Measurements from ENCODE around the gene EFCAB8. TPM values are rescaled to one million over a fixed set of nuclear protein-coding genes. Genes with fewer than 3 reads are reported as not detected.
"Not testable (repeated sequence)": the region's sequence is repeated elsewhere in the genome, so short reads cannot be mapped to it uniquely, and the experiment has no call there.

EFCAB8 gene
- total RNA-seq, 1 donor from 2014 or later, result not detected

GRCh38 chr20:32858189-32858588, 534 bp upstream of the EFCAB8 start:
- no peaks in the 10 kb centered on the region for H3K27me3 ChIP-seq (ENCODE audit: control insufficient read depth in 3 of 3, insufficient read depth in 3 of 3, low read length in 3 of 3)
- no peak overlapping the region for H3K9ac ChIP-seq (ENCODE audit: low read depth in 1 of 3, low read length in 3 of 3)
- H3K4me3 ChIP-seq (ENCODE audit: low read length in 3 of 3), result no peak overlapping the region
- H3K27ac ChIP-seq (ENCODE audit: low read depth, low read length), result no peak overlapping the region
- no peaks in the 10 kb centered on the region for H3K4me1 ChIP-seq (ENCODE audit: control insufficient read depth in 3 of 3, insufficient read depth in 3 of 3, low read length in 3 of 3)
- no peaks in the 10 kb centered on the region for H3K9me3 ChIP-seq (ENCODE audit: control insufficient read depth in 3 of 3, low read length in 3 of 3)
- H3K36me3 ChIP-seq (ENCODE audit: control insufficient read depth in 3 of 3, insufficient read depth in 3 of 3, low read length in 3 of 3), result peaks cover 0 to 12% (median 0%) of the 10 kb centered on the region in 3 donors

DNA sequence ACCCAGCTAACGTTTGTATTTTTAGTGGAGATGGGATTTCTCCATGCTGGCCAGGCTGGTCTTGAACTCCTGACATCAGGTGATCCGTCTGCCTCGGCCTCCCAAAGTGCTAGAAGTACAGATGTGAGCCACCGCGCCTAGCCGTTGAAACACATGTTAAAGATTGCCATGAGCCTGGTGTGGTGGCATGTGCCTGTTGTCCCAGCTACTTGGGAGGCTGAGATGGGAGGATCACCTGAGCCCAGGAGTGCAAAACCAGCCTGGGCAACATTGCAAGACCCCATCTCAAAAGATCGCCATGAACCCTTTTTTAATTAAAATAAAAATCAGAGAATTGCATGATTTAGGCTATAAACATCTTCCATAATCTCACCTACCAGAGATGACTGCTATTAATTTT, 2.7 kb downstream of the EFCAB8 start:
- peaks cover 0 to 5% (median 0%) of the 10 kb centered on the region in 3 donors for H3K36me3 ChIP-seq (ENCODE audit: control insufficient read depth in 3 of 3, insufficient read depth in 3 of 3, low read length in 3 of 3)
- no peaks in the 10 kb centered on the region for H3K9me3 ChIP-seq (ENCODE audit: control insufficient read depth in 3 of 3, low read length in 3 of 3)
- H3K4me1 ChIP-seq (ENCODE audit: control insufficient read depth in 3 of 3, insufficient read depth in 3 of 3, low read length in 3 of 3), result no peaks in the 10 kb centered on the region
- no peak overlapping the region for H3K27ac ChIP-seq (ENCODE audit: low read depth, low read length)
- no peak overlapping the region for H3K9ac ChIP-seq (ENCODE audit: low read depth in 1 of 3, low read length in 3 of 3)
- H3K27me3 ChIP-seq (ENCODE audit: control insufficient read depth in 3 of 3, insufficient read depth in 3 of 3, low read length in 3 of 3), result no peaks in the 10 kb centered on the region
- H3K4me3 ChIP-seq (ENCODE audit: low read length in 3 of 3), result no peak overlapping the region

GRCh38 chr20:32869562-32869961, 10.8 kb downstream of the EFCAB8 start:
- Histone ChIP-seq H3K36me3 (ENCODE audit: control insufficient read depth in 3 of 3, insufficient read depth in 3 of 3, low read length in 3 of 3) (no peaks in the 10 kb centered on the region), H3K9me3 (ENCODE audit: control insufficient read depth in 3 of 3, low read length in 3 of 3) (no peaks in the 10 kb centered on the region), H3K9ac (ENCODE audit: low read depth in 1 of 3, low read length in 3 of 3) (no peak overlapping the region), H3K4me3 (ENCODE audit: low read length in 3 of 3) (no peak overlapping the region), H3K27me3 (ENCODE audit: control insufficient read depth in 3 of 3, insufficient read depth in 3 of 3, low read length in 3 of 3) (no peaks in the 10 kb centered on the region), H3K4me1 (ENCODE audit: control insufficient read depth in 3 of 3, insufficient read depth in 3 of 3, low read length in 3 of 3) (no peaks in the 10 kb centered on the region), H3K27ac (ENCODE audit: low read depth, low read length) (no peak overlapping the region)

GRCh38 chr20:32870526-32870925, 11.8 kb downstream of the EFCAB8 start:
- H3K4me1 ChIP-seq (ENCODE audit: control insufficient read depth in 3 of 3, insufficient read depth in 3 of 3, low read length in 3 of 3); H3K27me3 ChIP-seq (ENCODE audit: control insufficient read depth in 3 of 3, insufficient read depth in 3 of 3, low read length in 3 of 3); H3K36me3 ChIP-seq (ENCODE audit: control insufficient read depth in 3 of 3, insufficient read depth in 3 of 3, low read length in 3 of 3); H3K9ac ChIP-seq (ENCODE audit: low read depth in 1 of 3, low read length in 3 of 3); H3K9me3 ChIP-seq (ENCODE audit: control insufficient read depth in 3 of 3, low read length in 3 of 3); H3K4me3 ChIP-seq (ENCODE audit: low read length in 3 of 3); H3K27ac ChIP-seq (ENCODE audit: low read depth, low read length): not testable (repeated sequence)

- no peak overlapping the region for H3K27ac ChIP-seq (ENCODE audit: low read depth, low read length)
- H3K4me3 ChIP-seq (ENCODE audit: low read length in 3 of 3), result no peak overlapping the region
- no peaks in the 10 kb centered on the region for H3K27me3 ChIP-seq (ENCODE audit: control insufficient read depth in 3 of 3, insufficient read depth in 3 of 3, low read length in 3 of 3)
- no peaks in the 10 kb centered on the region for H3K9me3 ChIP-seq (ENCODE audit: control insufficient read depth in 3 of 3, low read length in 3 of 3)
- H3K9ac ChIP-seq (ENCODE audit: low read depth in 1 of 3, low read length in 3 of 3), result no peak overlapping the region
- no peaks in the 10 kb centered on the region for H3K4me1 ChIP-seq (ENCODE audit: control insufficient read depth in 3 of 3, insufficient read depth in 3 of 3, low read length in 3 of 3)
- H3K36me3 ChIP-seq (ENCODE audit: control insufficient read depth in 3 of 3, insufficient read depth in 3 of 3, low read length in 3 of 3), result peaks cover 0 to 4% (median 0%) of the 10 kb centered on the region in 3 donors
Measured at GRCh38 chr20:32870985-32871384, 12.3 kb downstream of the EFCAB8 start.

GRCh38 chr20:32871627-32872160, 13.0 kb downstream of the EFCAB8 start:
- H3K9me3 ChIP-seq (ENCODE audit: control insufficient read depth in 3 of 3, low read length in 3 of 3), result no peaks in the 10 kb centered on the region
- no peaks in the 10 kb centered on the region for H3K4me1 ChIP-seq (ENCODE audit: control insufficient read depth in 3 of 3, insufficient read depth in 3 of 3, low read length in 3 of 3)
- no peak overlapping the region for H3K9ac ChIP-seq (ENCODE audit: low read depth in 1 of 3, low read length in 3 of 3)
- no peaks in the 10 kb centered on the region for H3K27me3 ChIP-seq (ENCODE audit: control insufficient read depth in 3 of 3, insufficient read depth in 3 of 3, low read length in 3 of 3)
- H3K27ac ChIP-seq (ENCODE audit: low read depth, low read length), result no peak overlapping the region
- peaks cover 0 to 5% (median 0%) of the 10 kb centered on the region in 3 donors for H3K36me3 ChIP-seq (ENCODE audit: control insufficient read depth in 3 of 3, insufficient read depth in 3 of 3, low read length in 3 of 3)
- H3K4me3 ChIP-seq (ENCODE audit: low read length in 3 of 3), result no peak overlapping the region

- Histone ChIP-seq H3K36me3 (ENCODE audit: control insufficient read depth in 3 of 3, insufficient read depth in 3 of 3, low read length in 3 of 3) (peaks cover 0 to 5% (median 0%) of the 10 kb centered on the region in 3 donors), H3K27me3 (ENCODE audit: control insufficient read depth in 3 of 3, insufficient read depth in 3 of 3, low read length in 3 of 3) (no peaks in the 10 kb centered on the region), H3K9ac (ENCODE audit: low read depth in 1 of 3, low read length in 3 of 3) (no peak overlapping the region), H3K4me3 (ENCODE audit: low read length in 3 of 3) (no peak overlapping the region), H3K9me3 (ENCODE audit: control insufficient read depth in 3 of 3, low read length in 3 of 3) (no peaks in the 10 kb centered on the region), H3K27ac (ENCODE audit: low read depth, low read length) (no peak overlapping the region), H3K4me1 (ENCODE audit: control insufficient read depth in 3 of 3, insufficient read depth in 3 of 3, low read length in 3 of 3) (no peaks in the 10 kb centered on the region)
Measured at GRCh38 chr20:32872266-32872665, 13.5 kb downstream of the EFCAB8 start.

- Histone ChIP-seq H3K4me1 (ENCODE audit: control insufficient read depth in 3 of 3, insufficient read depth in 3 of 3, low read length in 3 of 3) (no peaks in the 10 kb centered on the region), H3K4me3 (ENCODE audit: low read length in 3 of 3) (no peak overlapping the region), H3K36me3 (ENCODE audit: control insufficient read depth in 3 of 3, insufficient read depth in 3 of 3, low read length in 3 of 3) (peaks cover 0 to 5% (median 0%) of the 10 kb centered on the region in 3 donors), H3K27ac (ENCODE audit: low read depth, low read length) (no peak overlapping the region), H3K9me3 (ENCODE audit: control insufficient read depth in 3 of 3, low read length in 3 of 3) (no peaks in the 10 kb centered on the region), H3K9ac (ENCODE audit: low read depth in 1 of 3, low read length in 3 of 3) (no peak overlapping the region), H3K27me3 (ENCODE audit: control insufficient read depth in 3 of 3, insufficient read depth in 3 of 3, low read length in 3 of 3) (no peaks in the 10 kb centered on the region)
Measured at GRCh38 chr20:32875673-32876072, 16.9 kb downstream of the EFCAB8 start.

GRCh38 chr20:32877507-32877906, 18.8 kb downstream of the EFCAB8 start:
- peaks cover 0 to 5% (median 0%) of the 10 kb centered on the region in 3 donors for H3K36me3 ChIP-seq (ENCODE audit: control insufficient read depth in 3 of 3, insufficient read depth in 3 of 3, low read length in 3 of 3)
- no peaks in the 10 kb centered on the region for H3K4me1 ChIP-seq (ENCODE audit: control insufficient read depth in 3 of 3, insufficient read depth in 3 of 3, low read length in 3 of 3)
- H3K27ac ChIP-seq (ENCODE audit: low read depth, low read length), result no peak overlapping the region
- H3K9me3 ChIP-seq (ENCODE audit: control insufficient read depth in 3 of 3, low read length in 3 of 3), result no peaks in the 10 kb centered on the region
- H3K4me3 ChIP-seq (ENCODE audit: low read length in 3 of 3), result no peak overlapping the region
- H3K9ac ChIP-seq (ENCODE audit: low read depth in 1 of 3, low read length in 3 of 3), result no peak overlapping the region
- no peaks in the 10 kb centered on the region for H3K27me3 ChIP-seq (ENCODE audit: control insufficient read depth in 3 of 3, insufficient read depth in 3 of 3, low read length in 3 of 3)

GRCh38 chr20:32878820-32879219, 20.1 kb downstream of the EFCAB8 start:
- H3K4me1 ChIP-seq (ENCODE audit: control insufficient read depth in 3 of 3, insufficient read depth in 3 of 3, low read length in 3 of 3), result no peaks in the 10 kb centered on the region
- no peak overlapping the region for H3K27ac ChIP-seq (ENCODE audit: low read depth, low read length)
- no peaks in the 10 kb centered on the region for H3K27me3 ChIP-seq (ENCODE audit: control insufficient read depth in 3 of 3, insufficient read depth in 3 of 3, low read length in 3 of 3)
- no peak overlapping the region for H3K4me3 ChIP-seq (ENCODE audit: low read length in 3 of 3)
- H3K9me3 ChIP-seq (ENCODE audit: control insufficient read depth in 3 of 3, low read length in 3 of 3), result no peaks in the 10 kb centered on the region
- H3K9ac ChIP-seq (ENCODE audit: low read depth in 1 of 3, low read length in 3 of 3), result no peak overlapping the region
- H3K36me3 ChIP-seq (ENCODE audit: control insufficient read depth in 3 of 3, insufficient read depth in 3 of 3, low read length in 3 of 3), result peaks cover 0 to 5% (median 0%) of the 10 kb centered on the region in 3 donors

Data from skeletal muscle tissue (tissue), 4 donors.